ENCODE results near the gene CNGA4. TPM values are rescaled to one million over a fixed set of nuclear protein-coding genes. Genes with fewer than 3 reads are reported as not detected.

Gene CNGA4
- total RNA-seq, 1 donor from 2014 or later: not detected

- intact Hi-C loops (cut with micrococcal nuclease): no loop called here
- TF ChIP-seq CTCF (IDR thresholded peaks at IDR 0.05; ENCODE audit: borderline replicate concordance): no peak
- peak overlapping the region; percentile 60 for H3K27ac ChIP-seq (replicated peaks)
These were observed 13.9 kb upstream of the CNGA4 start for GRCh38 chr11:6225024-6225423.

GRCh38 chr11:6225896-6226295 lies 13.0 kb upstream of the CNGA4 start:
- Histone ChIP-seq H3K4me1 (peaks cover 36% of the 10 kb centered on the region), H3K36me3 (peaks cover 34% of the 10 kb centered on the region), H3K4me3 (no peak overlapping the region), H3K27me3 (ENCODE audit: low read depth) (no peaks in the 10 kb centered on the region), H3K27ac (replicated peaks) (peak overlapping the region; percentile 60), H3K9me3 (replicated peaks) (no peaks in the 10 kb centered on the region)
- no peak for TF ChIP-seq CTCF (IDR thresholded peaks at IDR 0.05; ENCODE audit: borderline replicate concordance)
- intact Hi-C loops (cut with micrococcal nuclease): no loop called here
- no peak for DNase-seq

More at GRCh38 chr11:6225024-6225423, 13.9 kb upstream of the CNGA4 start:
- no peak for DNase-seq
- Histone ChIP-seq H3K36me3 (peaks cover 34% of the 10 kb centered on the region), H3K4me3 (no peak overlapping the region), H3K4me1 (peaks cover 40% of the 10 kb centered on the region), H3K27me3 (ENCODE audit: low read depth) (no peaks in the 10 kb centered on the region), H3K9me3 (replicated peaks) (no peaks in the 10 kb centered on the region)

GRCh38 chr11:6228520-6228919 lies 10.4 kb upstream of the CNGA4 start:
- Histone ChIP-seq H3K9me3 (replicated peaks) (no peaks in the 10 kb centered on the region), H3K4me3 (no peak overlapping the region), H3K27me3 (ENCODE audit: low read depth) (no peaks in the 10 kb centered on the region), H3K27ac (replicated peaks) (no peak overlapping the region), H3K4me1 (peaks cover 42% of the 10 kb centered on the region), H3K36me3 (peaks cover 8% of the 10 kb centered on the region)
- no peak for TF ChIP-seq CTCF (IDR thresholded peaks at IDR 0.05; ENCODE audit: borderline replicate concordance)
- intact Hi-C loops (cut with micrococcal nuclease): no loop called here
- no peak for DNase-seq

- intact Hi-C loops (cut with micrococcal nuclease): no loop called here
- no peak for TF ChIP-seq CTCF (IDR thresholded peaks at IDR 0.05; ENCODE audit: borderline replicate concordance)
These were observed 9.0 kb upstream of the CNGA4 start for GRCh38 chr11:6229911-6230310.

GRCh38 chr11:6232899-6233298 lies 6.0 kb upstream of the CNGA4 start:
- no peak for TF ChIP-seq CTCF (IDR thresholded peaks at IDR 0.05; ENCODE audit: borderline replicate concordance)
- no peaks in the 10 kb centered on the region for H3K27me3 ChIP-seq (ENCODE audit: low read depth)
- DNase-seq: no peak
- H3K9me3 ChIP-seq (replicated peaks): no peaks in the 10 kb centered on the region
- no peaks in the 10 kb centered on the region for H3K36me3 ChIP-seq
- peaks cover 29% of the 10 kb centered on the region for H3K4me1 ChIP-seq
- H3K27ac ChIP-seq (replicated peaks): no peak overlapping the region
- no peak overlapping the region for H3K4me3 ChIP-seq
- intact Hi-C loops (cut with micrococcal nuclease): no loop called here

More at GRCh38 chr11:6229911-6230310, 9.0 kb upstream of the CNGA4 start:
- Histone ChIP-seq H3K36me3 (no peaks in the 10 kb centered on the region), H3K4me1 (peaks cover 41% of the 10 kb centered on the region), H3K27ac (replicated peaks) (no peak overlapping the region), H3K4me3 (no peak overlapping the region), H3K9me3 (replicated peaks) (no peaks in the 10 kb centered on the region), H3K27me3 (ENCODE audit: low read depth) (no peaks in the 10 kb centered on the region)
- DNase-seq: no peak
